AG04449 (cell line): ENCODE data around the gene CAPZB.

ENCODE experiments used
- CTCF ChIA-PET: fragments of 350-600 bp; formaldehyde crosslinking; extraction: SDS; loops from one replicate; lab custom pipeline; 2021; ENCODE audit warnings: antibody characterized with exemption; lab: Yijun Ruan, JAX
- POLR2A ChIA-PET: fragments of 400-600, 350-600 bp; formaldehyde crosslinking; extraction: SDS; loops from one replicate; lab custom pipeline; 2020; ENCODE audit warnings: antibody characterized with exemption, inconsistent platforms; lab: Yijun Ruan, JAX
- DNase-seq: peaks from one replicate; pipeline ENCODE4 v3.0.0-alpha.2; 2010; ENCODE audit warnings: low read depth, low spot score
- H3K4me3 ChIP-seq: 2 replicates; pipeline ENCODE4 v1.5.1; 2011; ENCODE audit warnings: low read depth, mild to moderate bottlenecking, control low read depth, low read length
- CTCF ChIP-seq: IDR thresholded peaks from one replicate; pipeline ENCODE4 v1.5.1; 2011; ENCODE audit warnings: mild to moderate bottlenecking, moderate library complexity, low read length, control low read depth, inconsistent platforms; ENCODE audit not compliant: insufficient read depth; ENCODE audit errors: missing control alignments

The CAPZB gene

GRCh38 chr1:19300211-19300610, 185.1 kb downstream of the CAPZB start:
- no peak for TF ChIP-seq CTCF
- ChIA-PET POLR2A (no interaction called here), CTCF (no interaction called here)
- H3K4me3 ChIP-seq: no peak overlapping the region
- DNase-seq: no peak

- CTCF ChIA-PET: no interaction called here
Measured at GRCh38 chr1:19294638-19295037, 190.7 kb downstream of the CAPZB start.

GRCh38 chr1:19289244-19289643, 196.1 kb downstream of the CAPZB start:
- H3K4me3 ChIP-seq: no peak overlapping the region
- no peak for DNase-seq
- POLR2A ChIA-PET: no interaction called here

More at GRCh38 chr1:19294638-19295037, 190.7 kb downstream of the CAPZB start:
- POLR2A ChIA-PET: no interaction called here
- no peak for DNase-seq
- H3K4me3 ChIP-seq: no peak overlapping the region
- no peak for TF ChIP-seq CTCF

More at GRCh38 chr1:19289244-19289643, 196.1 kb downstream of the CAPZB start:
- CTCF ChIA-PET: no interaction called here
- no peak for TF ChIP-seq CTCF
